Right lobe of liver (tissue), 6 donors: ENCODE data around the gene PLA2G5. TPM values are rescaled to one million over a fixed set of nuclear protein-coding genes. Genes with fewer than 3 reads are reported as not detected.

Experiments
- ATAC-seq, 4 donors: fragments of 200-7000 bp; cut with Tn5 transposase; one replicate each; pipeline ENCODE4 v1.9.1; 2020; ENCODE audit warnings: mild to moderate bottlenecking in 4 of 4, moderate library complexity in 4 of 4
- DNase-seq, 3 donors: peaks; one replicate each; pipeline ENCODE4 v3.0.0-alpha.2; 2020
- H3K27ac ChIP-seq, 3 donors: fragments of 200-600 bp; one replicate each; pipeline ENCODE4 v1.8.0; 2022
- H3K27me3 ChIP-seq, 2 donors: fragments of 200-600 bp; one replicate each; pipeline ENCODE4 v1.8.0; 2022
- H3K36me3 ChIP-seq, 4 donors: fragments of 200-600 bp; sonication (generic) in 1 of 4; one replicate each; pipeline versions ENCODE4 v1.5.1 to v1.8.0; 2017 to 2022; ENCODE audit warnings: control low read depth in 1 of 4
- H3K4me1 ChIP-seq, 4 donors: fragments of 200-600 bp; sonication (generic) in 1 of 4; one replicate each; pipeline versions ENCODE4 v1.5.1 to v1.8.0; 2017 to 2022; ENCODE audit warnings: control low read depth in 1 of 4
- H3K4me3 ChIP-seq, 3 donors: fragments of 200-600 bp; one replicate each; pipeline ENCODE4 v1.8.0; 2022
- H3K9me3 ChIP-seq, 4 donors: fragments of 200-600 bp; sonication (generic) in 1 of 4; one replicate each; pipeline versions ENCODE4 v1.5.1 to v1.8.0; 2017 to 2022; ENCODE audit warnings: control low read depth in 1 of 4
- CTCF ChIP-seq, 4 donors: fragments of 200-600 bp in 3 of 4; fragments of 450-650 bp in 1 of 4; IDR thresholded peaks; one replicate each; pipeline versions ENCODE4 v1.5.1 to v1.8.0; 2016 to 2022; ENCODE audit warnings: antibody characterized with exemption in 4 of 4, mild to moderate bottlenecking in 2 of 4
- POLR2A ChIP-seq: fragments of 450-650 bp; IDR thresholded peaks from one replicate; pipeline ENCODE4 v1.6.1; 2017; ENCODE audit warnings: antibody characterized with exemption, mild to moderate bottlenecking
- WGBS: methylation state at CpG from one replicate; pipeline ENCODE4 v1.1.6; 2018; ENCODE audit warnings: low coverage, low lambda C conversion rate; ENCODE audit not compliant: insufficient coverage; ENCODE audit errors: missing lambda C conversion rate; 5-methylcytosine and 5-hydroxymethylcytosine counted together
- intact Hi-C, 2 donors: fragments of 100-400 bp; cut with DNase I; formaldehyde crosslinking; loops; one replicate each; pipeline versions ENCODE4 v1.11.2 to v1.14.1; 2022
- total RNA-seq, 6 experiments: library from RNA; depleted of rRNA in 2 of 6; stranded (reverse); fragments of >200 nt in 2 of 6; fragmentation: NEBNext Ultra II Directional in 3 of 6; extraction: Animal tissue kit (Norgen Biotek cat#: 25700) in 3 of 6; gene quantifications; one replicate each; pipeline versions ENCODE4 v1.1.0 to v1.2.4, GENCODE V29; 2016 to 2023
- donor health status: DM: no; HTN: yes; CAD: no.
- donor health status: DM: no; HTN: no; CAD: no.
- donor health status: DM: no; HTN: no; CAD: no.
- donor health status: DM: no; HTN: yes; CAD: no.
- donor health status: DM: no; HTN: yes; CAD: no.

Gene PLA2G5
- total RNA-seq, 6 experiments from 2014 or later = 0.62 to 4.8 (median 3.2) TPM

GRCh38 chr1:20061866-20062265 lies 8.1 kb upstream of the PLA2G5 start:
- TF ChIP-seq CTCF (IDR thresholded peaks at IDR 0.05) (no peak), POLR2A (no peak)
- WGBS = 88% methylated on average over 4 of the region's 4 CpGs
- no peaks in the 10 kb centered on the region for H3K27me3 ChIP-seq

GRCh38 chr1:20063861-20064292 lies 6.1 kb upstream of the PLA2G5 start:
- Histone ChIP-seq H3K4me3 (no peak overlapping the region), H3K9me3 (no peaks in the 10 kb centered on the region), H3K27me3 (no peaks in the 10 kb centered on the region), H3K36me3 (no peaks in the 10 kb centered on the region), H3K4me1 (no peaks in the 10 kb centered on the region), H3K27ac (no peak overlapping the region)
- WGBS = 100% methylated on average over 2 of the region's 2 CpGs
- no peak for TF ChIP-seq POLR2A
- TF ChIP-seq CTCF (IDR thresholded peaks at IDR 0.05) = no peak
- DNase-seq (no peak), ATAC-seq (no peak)
- intact Hi-C loops = no loop called here

More at GRCh38 chr1:20061866-20062265, 8.1 kb upstream of the PLA2G5 start:
- Histone ChIP-seq H3K9me3 (no peaks in the 10 kb centered on the region), H3K4me1 (no peaks in the 10 kb centered on the region), H3K4me3 (no peak overlapping the region), H3K36me3 (no peaks in the 10 kb centered on the region), H3K27ac (no peak overlapping the region)
- peak in 1 of 4 donors; percentile 26 for ATAC-seq
- no peak for DNase-seq
- intact Hi-C loops = no loop called here

DNA sequence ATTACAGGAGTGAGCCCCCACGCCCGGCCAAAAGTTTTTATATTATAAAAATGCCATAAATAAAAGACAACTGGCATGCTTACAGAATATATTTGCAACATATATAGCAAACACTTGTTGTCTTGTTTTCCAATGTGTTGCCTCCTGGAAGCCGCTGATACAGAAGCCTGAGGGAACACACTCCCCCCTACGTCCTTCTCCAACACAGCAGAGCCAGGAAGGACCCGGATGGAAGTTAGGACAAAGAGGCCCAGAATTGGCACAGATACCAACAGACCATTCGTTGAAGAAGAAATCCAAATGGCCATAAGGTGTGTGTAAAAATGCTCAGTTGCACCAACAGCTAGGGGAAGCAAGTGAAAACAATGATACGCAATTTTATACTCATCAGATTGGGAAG lies 1.3 kb upstream of the PLA2G5 start:
- Histone ChIP-seq H3K27ac (no peak overlapping the region), H3K36me3 (no peaks in the 10 kb centered on the region), H3K9me3 (no peaks in the 10 kb centered on the region), H3K27me3 (no peaks in the 10 kb centered on the region), H3K4me1 (no peaks in the 10 kb centered on the region), H3K4me3 (no peak overlapping the region)
- WGBS = 73% methylated on average over 5 of the region's 7 CpGs
- intact Hi-C loops = no loop called here
- ATAC-seq (no peak), DNase-seq (no peak)
- TF ChIP-seq CTCF (IDR thresholded peaks at IDR 0.05) (no peak), POLR2A (no peak)

DNA sequence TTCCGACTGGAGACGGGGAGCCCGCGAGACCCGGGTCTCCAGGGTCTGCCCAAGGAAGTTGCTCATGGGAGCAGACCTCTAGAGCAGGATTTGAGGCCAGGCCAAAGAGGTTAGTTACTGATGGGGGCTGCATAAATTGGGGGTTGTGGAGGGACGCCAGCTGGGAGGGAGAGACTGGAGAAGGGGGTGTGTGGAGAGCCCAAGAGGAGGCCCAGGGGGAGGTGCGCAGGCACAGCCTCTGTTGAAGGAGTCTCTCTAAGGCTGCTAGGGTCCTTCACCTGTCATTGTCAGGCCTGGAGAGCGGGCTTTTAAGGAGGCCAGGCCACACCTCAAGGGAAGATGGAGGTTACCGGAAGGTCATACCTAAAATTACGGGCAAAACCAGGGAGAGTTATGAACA lies 363 bp downstream of the PLA2G5 start:
- H3K9me3 ChIP-seq = no peaks in the 10 kb centered on the region
- intact Hi-C loops = no loop called here
- H3K4me3 ChIP-seq = no peak overlapping the region
- DNase-seq = no peak
- ATAC-seq = peak in 1 of 4 donors; percentile 29
- no peaks in the 10 kb centered on the region for H3K27me3 ChIP-seq
- no peak overlapping the region for H3K27ac ChIP-seq
- 64% methylated on average over 7 of the region's 10 CpGs for WGBS
- H3K36me3 ChIP-seq = no peaks in the 10 kb centered on the region
- no peaks in the 10 kb centered on the region for H3K4me1 ChIP-seq
- TF ChIP-seq POLR2A = no peak
- TF ChIP-seq CTCF (IDR thresholded peaks at IDR 0.05) = no peak

GRCh38 chr1:20071416-20071815 lies 1.4 kb downstream of the PLA2G5 start:
- no peak for ATAC-seq
- intact Hi-C loops = no loop called here

More at GRCh38 chr1:20071416-20071815, 1.4 kb downstream of the PLA2G5 start:
- TF ChIP-seq CTCF (IDR thresholded peaks at IDR 0.05) (no peak), POLR2A (no peak)
- Histone ChIP-seq H3K9me3 (no peaks in the 10 kb centered on the region), H3K4me3 (no peak overlapping the region), H3K4me1 (no peaks in the 10 kb centered on the region), H3K36me3 (no peaks in the 10 kb centered on the region), H3K27ac (no peak overlapping the region), H3K27me3 (no peaks in the 10 kb centered on the region)
- 66% methylated on average over 2 of the region's 6 CpGs for WGBS
- no peak for DNase-seq
